ENCODE measurements around the gene SMIM3.

GRCh38 chr5:150836703-150837102, 58.1 kb downstream of the SMIM3 start:
- no peak for TF ChIP-seq MEF2A (IDR thresholded peaks at IDR 0.05; ENCODE audit: insufficient read depth, low read depth, low read length)
- no peak for TF ChIP-seq SUZ12 (IDR thresholded peaks at IDR 0.05; ENCODE audit: unreplicated experiment)
- TF ChIP-seq MTA2 (IDR thresholded peaks at IDR 0.05; ENCODE audit: low read depth): no peak
- TF ChIP-seq SMAD1 (IDR thresholded peaks at IDR 0.05; ENCODE audit: low read depth, partially characterized antibody): no peak
- TF ChIP-seq GATAD2B (conservative IDR thresholded peaks at IDR 0.05; ENCODE audit: low read depth): no peak
- TF ChIP-seq BRCA1 (IDR thresholded peaks at IDR 0.05; ENCODE audit: low read depth, low read length): no peak
- no peak for TF ChIP-seq CTCF (IDR thresholded peaks at IDR 0.05 in 2 of 3, conservative IDR thresholded peaks at IDR 0.05 in 1 of 3; ENCODE audit: control insufficient read depth in 2 of 3, extremely low read depth in 1 of 3, insufficient read depth in 1 of 3, low read depth in 3 of 3, low read length in 3 of 3)
- TF ChIP-seq TARDBP (IDR thresholded peaks at IDR 0.05; ENCODE audit: borderline replicate concordance): no peak

Measured in GM12878 (cell line).